ENCODE data around the gene BRD1.

DNA sequence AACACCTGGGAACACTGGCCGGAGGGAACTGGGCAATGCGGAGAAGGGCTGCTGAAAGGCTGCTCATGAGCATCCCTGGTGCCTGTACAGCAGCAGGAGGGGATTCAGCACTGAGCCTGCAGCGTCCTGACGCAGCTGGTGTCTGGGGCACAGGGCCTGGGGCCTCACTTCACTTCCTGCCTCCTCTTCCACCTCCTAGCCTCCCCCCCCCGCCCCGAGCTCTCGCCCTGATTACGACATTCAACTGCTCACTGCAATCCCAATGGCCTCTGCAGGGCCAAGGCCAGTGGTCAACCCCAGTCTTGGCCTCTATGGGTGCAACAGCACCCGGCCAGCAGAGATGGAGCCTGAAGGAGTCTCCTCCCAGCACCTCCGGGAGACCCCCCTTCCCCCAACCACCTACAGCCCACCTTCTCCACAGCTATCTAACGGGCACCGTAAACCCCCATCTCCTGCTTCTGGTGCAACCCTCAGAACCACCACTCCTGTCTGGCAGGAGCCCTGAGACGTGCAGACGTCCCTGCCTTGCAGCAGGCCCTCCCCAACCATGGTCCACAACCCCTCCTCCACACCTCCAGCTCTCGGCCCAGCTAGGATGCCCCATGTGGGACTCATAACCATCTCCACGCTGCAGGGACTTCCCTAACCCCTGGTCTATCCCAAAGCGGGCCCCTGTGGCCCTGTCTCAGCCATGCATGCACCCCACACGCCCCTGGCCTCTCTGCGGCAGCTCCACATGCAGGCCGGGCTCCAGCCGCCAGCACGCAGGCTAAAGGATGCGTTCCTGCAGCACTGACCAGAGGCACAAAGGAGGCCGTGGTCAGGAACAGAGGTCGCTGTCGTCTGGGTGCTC lies 38.2 kb downstream of the BRD1 start:
- no peak for TF ChIP-seq POLR2A (IDR thresholded peaks at IDR 0.05)
- TF ChIP-seq, protein P1, sequence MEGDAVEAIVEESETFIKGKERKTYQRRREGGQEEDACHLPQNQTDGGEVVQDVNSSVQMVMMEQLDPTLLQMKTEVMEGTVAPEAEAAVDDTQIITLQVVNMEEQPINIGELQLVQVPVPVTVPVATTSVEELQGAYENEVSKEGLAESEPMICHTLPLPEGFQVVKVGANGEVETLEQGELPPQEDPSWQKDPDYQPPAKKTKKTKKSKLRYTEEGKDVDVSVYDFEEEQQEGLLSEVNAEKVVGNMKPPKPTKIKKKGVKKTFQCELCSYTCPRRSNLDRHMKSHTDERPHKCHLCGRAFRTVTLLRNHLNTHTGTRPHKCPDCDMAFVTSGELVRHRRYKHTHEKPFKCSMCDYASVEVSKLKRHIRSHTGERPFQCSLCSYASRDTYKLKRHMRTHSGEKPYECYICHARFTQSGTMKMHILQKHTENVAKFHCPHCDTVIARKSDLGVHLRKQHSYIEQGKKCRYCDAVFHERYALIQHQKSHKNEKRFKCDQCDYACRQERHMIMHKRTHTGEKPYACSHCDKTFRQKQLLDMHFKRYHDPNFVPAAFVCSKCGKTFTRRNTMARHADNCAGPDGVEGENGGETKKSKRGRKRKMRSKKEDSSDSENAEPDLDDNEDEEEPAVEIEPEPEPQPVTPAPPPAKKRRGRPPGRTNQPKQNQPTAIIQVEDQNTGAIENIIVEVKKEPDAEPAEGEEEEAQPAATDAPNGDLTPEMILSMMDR (IDR thresholded peaks at IDR 0.05), result no peak
- no peak for TF ChIP-seq EP300 (IDR thresholded peaks at IDR 0.05)
